ENCODE measurements around the gene EHMT1. TPM values are rescaled to one million over a fixed set of nuclear protein-coding genes. Genes with fewer than 3 reads are reported as not detected.

EHMT1 gene
- total and polyA plus RNA-seq, 2 of the 8 experiments (the other 6 are each of a cell fraction or from before 2014, with no cell fraction given) = 95.7 to 163 TPM

DNA sequence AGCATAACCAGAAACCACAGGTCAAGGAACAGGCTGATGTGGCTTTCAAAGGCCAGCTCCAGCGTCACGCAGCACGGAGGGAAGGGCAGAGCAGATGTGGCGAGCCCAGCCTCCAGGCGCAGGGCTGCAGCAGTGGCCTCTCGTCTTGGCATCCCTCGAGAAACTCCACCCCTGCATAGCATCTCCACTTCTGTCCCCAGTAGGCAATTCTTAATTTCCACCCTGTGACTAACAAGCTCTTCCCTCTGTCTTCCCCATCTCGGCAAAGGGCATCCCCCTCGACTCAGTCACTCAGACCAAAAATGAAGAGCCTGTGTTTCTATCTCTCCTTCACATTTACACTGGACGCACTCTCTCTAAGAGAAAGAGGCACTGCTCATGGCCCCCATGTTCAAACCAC is 257.0 kb downstream of the EHMT1 start (continued):
- TF ChIP-seq, protein P1, sequence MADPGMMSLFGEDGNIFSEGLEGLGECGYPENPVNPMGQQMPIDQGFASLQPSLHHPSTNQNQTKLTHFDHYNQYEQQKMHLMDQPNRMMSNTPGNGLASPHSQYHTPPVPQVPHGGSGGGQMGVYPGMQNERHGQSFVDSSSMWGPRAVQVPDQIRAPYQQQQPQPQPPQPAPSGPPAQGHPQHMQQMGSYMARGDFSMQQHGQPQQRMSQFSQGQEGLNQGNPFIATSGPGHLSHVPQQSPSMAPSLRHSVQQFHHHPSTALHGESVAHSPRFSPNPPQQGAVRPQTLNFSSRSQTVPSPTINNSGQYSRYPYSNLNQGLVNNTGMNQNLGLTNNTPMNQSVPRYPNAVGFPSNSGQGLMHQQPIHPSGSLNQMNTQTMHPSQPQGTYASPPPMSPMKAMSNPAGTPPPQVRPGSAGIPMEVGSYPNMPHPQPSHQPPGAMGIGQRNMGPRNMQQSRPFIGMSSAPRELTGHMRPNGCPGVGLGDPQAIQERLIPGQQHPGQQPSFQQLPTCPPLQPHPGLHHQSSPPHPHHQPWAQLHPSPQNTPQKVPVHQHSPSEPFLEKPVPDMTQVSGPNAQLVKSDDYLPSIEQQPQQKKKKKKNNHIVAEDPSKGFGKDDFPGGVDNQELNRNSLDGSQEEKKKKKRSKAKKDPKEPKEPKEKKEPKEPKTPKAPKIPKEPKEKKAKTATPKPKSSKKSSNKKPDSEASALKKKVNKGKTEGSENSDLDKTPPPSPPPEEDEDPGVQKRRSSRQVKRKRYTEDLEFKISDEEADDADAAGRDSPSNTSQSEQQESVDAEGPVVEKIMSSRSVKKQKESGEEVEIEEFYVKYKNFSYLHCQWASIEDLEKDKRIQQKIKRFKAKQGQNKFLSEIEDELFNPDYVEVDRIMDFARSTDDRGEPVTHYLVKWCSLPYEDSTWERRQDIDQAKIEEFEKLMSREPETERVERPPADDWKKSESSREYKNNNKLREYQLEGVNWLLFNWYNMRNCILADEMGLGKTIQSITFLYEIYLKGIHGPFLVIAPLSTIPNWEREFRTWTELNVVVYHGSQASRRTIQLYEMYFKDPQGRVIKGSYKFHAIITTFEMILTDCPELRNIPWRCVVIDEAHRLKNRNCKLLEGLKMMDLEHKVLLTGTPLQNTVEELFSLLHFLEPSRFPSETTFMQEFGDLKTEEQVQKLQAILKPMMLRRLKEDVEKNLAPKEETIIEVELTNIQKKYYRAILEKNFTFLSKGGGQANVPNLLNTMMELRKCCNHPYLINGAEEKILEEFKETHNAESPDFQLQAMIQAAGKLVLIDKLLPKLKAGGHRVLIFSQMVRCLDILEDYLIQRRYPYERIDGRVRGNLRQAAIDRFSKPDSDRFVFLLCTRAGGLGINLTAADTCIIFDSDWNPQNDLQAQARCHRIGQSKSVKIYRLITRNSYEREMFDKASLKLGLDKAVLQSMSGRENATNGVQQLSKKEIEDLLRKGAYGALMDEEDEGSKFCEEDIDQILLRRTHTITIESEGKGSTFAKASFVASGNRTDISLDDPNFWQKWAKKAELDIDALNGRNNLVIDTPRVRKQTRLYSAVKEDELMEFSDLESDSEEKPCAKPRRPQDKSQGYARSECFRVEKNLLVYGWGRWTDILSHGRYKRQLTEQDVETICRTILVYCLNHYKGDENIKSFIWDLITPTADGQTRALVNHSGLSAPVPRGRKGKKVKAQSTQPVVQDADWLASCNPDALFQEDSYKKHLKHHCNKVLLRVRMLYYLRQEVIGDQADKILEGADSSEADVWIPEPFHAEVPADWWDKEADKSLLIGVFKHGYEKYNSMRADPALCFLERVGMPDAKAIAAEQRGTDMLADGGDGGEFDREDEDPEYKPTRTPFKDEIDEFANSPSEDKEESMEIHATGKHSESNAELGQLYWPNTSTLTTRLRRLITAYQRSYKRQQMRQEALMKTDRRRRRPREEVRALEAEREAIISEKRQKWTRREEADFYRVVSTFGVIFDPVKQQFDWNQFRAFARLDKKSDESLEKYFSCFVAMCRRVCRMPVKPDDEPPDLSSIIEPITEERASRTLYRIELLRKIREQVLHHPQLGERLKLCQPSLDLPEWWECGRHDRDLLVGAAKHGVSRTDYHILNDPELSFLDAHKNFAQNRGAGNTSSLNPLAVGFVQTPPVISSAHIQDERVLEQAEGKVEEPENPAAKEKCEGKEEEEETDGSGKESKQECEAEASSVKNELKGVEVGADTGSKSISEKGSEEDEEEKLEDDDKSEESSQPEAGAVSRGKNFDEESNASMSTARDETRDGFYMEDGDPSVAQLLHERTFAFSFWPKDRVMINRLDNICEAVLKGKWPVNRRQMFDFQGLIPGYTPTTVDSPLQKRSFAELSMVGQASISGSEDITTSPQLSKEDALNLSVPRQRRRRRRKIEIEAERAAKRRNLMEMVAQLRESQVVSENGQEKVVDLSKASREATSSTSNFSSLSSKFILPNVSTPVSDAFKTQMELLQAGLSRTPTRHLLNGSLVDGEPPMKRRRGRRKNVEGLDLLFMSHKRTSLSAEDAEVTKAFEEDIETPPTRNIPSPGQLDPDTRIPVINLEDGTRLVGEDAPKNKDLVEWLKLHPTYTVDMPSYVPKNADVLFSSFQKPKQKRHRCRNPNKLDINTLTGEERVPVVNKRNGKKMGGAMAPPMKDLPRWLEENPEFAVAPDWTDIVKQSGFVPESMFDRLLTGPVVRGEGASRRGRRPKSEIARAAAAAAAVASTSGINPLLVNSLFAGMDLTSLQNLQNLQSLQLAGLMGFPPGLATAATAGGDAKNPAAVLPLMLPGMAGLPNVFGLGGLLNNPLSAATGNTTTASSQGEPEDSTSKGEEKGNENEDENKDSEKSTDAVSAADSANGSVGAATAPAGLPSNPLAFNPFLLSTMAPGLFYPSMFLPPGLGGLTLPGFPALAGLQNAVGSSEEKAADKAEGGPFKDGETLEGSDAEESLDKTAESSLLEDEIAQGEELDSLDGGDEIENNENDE (IDR thresholded peaks at IDR 0.05; ENCODE audit: insufficient replicate concordance, low read length) = no peak
- TF ChIP-seq SIRT6 (IDR thresholded peaks at IDR 0.05; ENCODE audit: low read length) = no peak
- TF ChIP-seq GABPA (IDR thresholded peaks at IDR 0.05; ENCODE audit: borderline replicate concordance, insufficient read depth, low read length) = no peak

Data from H1 (cell line).